ENCODE data around the gene KRTCAP2. TPM values are rescaled to one million over a fixed set of nuclear protein-coding genes. Genes with fewer than 3 reads are reported as not detected.
"Not testable (repeated sequence)": the region's sequence is repeated elsewhere in the genome, so short reads cannot be mapped to it uniquely, and the experiment has no call there.

Gene KRTCAP2
- total and polyA plus RNA-seq, 5 donors from 2014 or later, result 122 to 537 (median 498) TPM

- H3K27ac Mint-ChIP-seq; H3K4me3 Mint-ChIP-seq; H3K9me3 ChIP-seq (ENCODE audit: control insufficient read depth in 2 of 2, low read length in 2 of 2); ATAC-seq (ENCODE audit: low read depth in 2 of 2); H3K4me1 ChIP-seq (ENCODE audit: control insufficient read depth, insufficient read depth, low read length, poor library complexity, severe bottlenecking); H3K27ac ChIP-seq (ENCODE audit: insufficient read depth, low read length, poor library complexity, severe bottlenecking); H3K36me3 ChIP-seq (ENCODE audit: control insufficient read depth, insufficient read depth, low read length); H3K4me3 ChIP-seq (ENCODE audit: low read depth, low read length); H3K9me3 Mint-ChIP-seq; H3K27me3 Mint-ChIP-seq; H3K4me1 Mint-ChIP-seq; H3K36me3 Mint-ChIP-seq; DNase-seq; H3K27me3 ChIP-seq (ENCODE audit: control insufficient read depth, insufficient read depth, low read length): not testable (repeated sequence)
Observed at GRCh38 chr1:155162631-155163030, 10.5 kb downstream of the KRTCAP2 start.

GRCh38 chr1:155160128-155160527 lies 13.0 kb downstream of the KRTCAP2 start:
- Histone ChIP-seq H3K36me3 (ENCODE audit: control insufficient read depth, insufficient read depth, low read length) (no peaks in the 10 kb centered on the region), H3K9me3 (ENCODE audit: control insufficient read depth in 2 of 2, low read length in 2 of 2) (no peaks in the 10 kb centered on the region), H3K4me1 (ENCODE audit: control insufficient read depth, insufficient read depth, low read length, poor library complexity, severe bottlenecking) (no peaks in the 10 kb centered on the region), H3K27me3 (ENCODE audit: control insufficient read depth, insufficient read depth, low read length) (peaks cover 4% of the 10 kb centered on the region), H3K4me3 (ENCODE audit: low read depth, low read length) (no peak overlapping the region), H3K27ac (ENCODE audit: insufficient read depth, low read length, poor library complexity, severe bottlenecking) (no peak overlapping the region)
- Mint-ChIP-seq H3K4me1 (no peaks in the 10 kb centered on the region), H3K36me3 (no peaks in the 10 kb centered on the region), H3K4me3 (no peak overlapping the region), H3K27ac (peak overlapping the region in 2 of 3 donors; percentile 29 to 57), H3K9me3 (peaks cover 0 to 1% (median 0%) of the 10 kb centered on the region in 7 donors), H3K27me3 (peaks cover 13% of the 10 kb centered on the region)
- DNase-seq (no peak), ATAC-seq (ENCODE audit: low read depth in 2 of 2) (no peak)

DNA sequence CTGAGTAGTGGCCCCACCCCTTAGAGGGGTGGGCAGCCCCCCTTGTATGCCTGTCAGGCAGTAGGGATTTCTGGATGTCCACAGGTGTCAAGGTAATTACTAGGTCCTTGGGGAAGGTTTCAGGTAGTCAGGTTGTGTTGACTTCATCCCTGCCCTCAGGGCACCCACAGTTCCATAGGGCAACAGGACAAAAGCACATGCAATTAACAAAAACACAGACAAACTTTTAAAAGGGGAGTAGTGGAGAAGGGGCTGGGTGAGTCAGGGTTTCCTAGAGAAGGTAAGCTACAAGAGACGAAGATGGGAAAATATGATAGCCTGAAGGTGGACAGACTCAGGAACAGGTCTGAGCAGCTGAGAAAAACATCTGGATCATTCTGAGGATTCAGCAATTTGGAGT lies 14.1 kb downstream of the KRTCAP2 start:
- DNase-seq, result no peak
- no peaks in the 10 kb centered on the region for H3K4me1 Mint-ChIP-seq
- H3K4me3 Mint-ChIP-seq, result no peak overlapping the region
- no peak overlapping the region for H3K27ac Mint-ChIP-seq
- peaks cover 4% of the 10 kb centered on the region for H3K27me3 ChIP-seq (ENCODE audit: control insufficient read depth, insufficient read depth, low read length)
- H3K36me3 ChIP-seq (ENCODE audit: control insufficient read depth, insufficient read depth, low read length), result no peaks in the 10 kb centered on the region
- H3K4me3 ChIP-seq (ENCODE audit: low read depth, low read length), result no peak overlapping the region
- peaks cover 23% of the 10 kb centered on the region for H3K27me3 Mint-ChIP-seq
- peaks cover 0 to 1% (median 0%) of the 10 kb centered on the region in 7 donors for H3K9me3 Mint-ChIP-seq
- no peaks in the 10 kb centered on the region for H3K36me3 Mint-ChIP-seq
- ATAC-seq (ENCODE audit: low read depth in 2 of 2), result no peak
- H3K9me3 ChIP-seq (ENCODE audit: control insufficient read depth in 2 of 2, low read length in 2 of 2), result no peaks in the 10 kb centered on the region
- no peak overlapping the region for H3K27ac ChIP-seq (ENCODE audit: insufficient read depth, low read length, poor library complexity, severe bottlenecking)
- no peaks in the 10 kb centered on the region for H3K4me1 ChIP-seq (ENCODE audit: control insufficient read depth, insufficient read depth, low read length, poor library complexity, severe bottlenecking)

GRCh38 chr1:155155996-155156643 lies 17.0 kb downstream of the KRTCAP2 start:
- not testable (repeated sequence) for H3K27ac ChIP-seq (ENCODE audit: insufficient read depth, low read length, poor library complexity, severe bottlenecking); H3K4me1 Mint-ChIP-seq; DNase-seq; H3K4me1 ChIP-seq (ENCODE audit: control insufficient read depth, insufficient read depth, low read length, poor library complexity, severe bottlenecking); H3K36me3 Mint-ChIP-seq; H3K27ac Mint-ChIP-seq; H3K27me3 ChIP-seq (ENCODE audit: control insufficient read depth, insufficient read depth, low read length); H3K36me3 ChIP-seq (ENCODE audit: control insufficient read depth, insufficient read depth, low read length); ATAC-seq (ENCODE audit: low read depth in 2 of 2); H3K4me3 Mint-ChIP-seq; H3K9me3 ChIP-seq (ENCODE audit: control insufficient read depth in 2 of 2, low read length in 2 of 2); H3K9me3 Mint-ChIP-seq; H3K4me3 ChIP-seq (ENCODE audit: low read depth, low read length)
- H3K27me3 Mint-ChIP-seq, result peaks cover 36% of the 10 kb centered on the region

DNA sequence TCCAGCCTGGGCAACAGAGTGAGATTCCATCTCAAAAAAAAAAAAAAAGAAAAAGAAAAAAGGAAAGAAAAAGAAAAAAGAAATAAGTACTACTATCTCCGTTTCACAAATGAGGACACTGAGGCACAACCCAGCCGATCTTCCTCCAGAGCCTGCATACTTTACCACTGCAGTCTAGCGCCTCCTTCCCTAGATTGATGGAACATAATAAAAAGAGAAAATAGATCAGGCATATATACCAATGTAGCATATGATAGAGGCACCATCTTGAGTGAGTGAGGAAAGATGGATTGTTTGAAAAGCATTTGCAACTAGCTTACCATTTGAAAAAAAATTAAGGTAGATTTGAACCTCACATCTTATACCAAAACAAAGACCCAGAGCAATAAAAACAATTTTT lies 27.6 kb downstream of the KRTCAP2 start:
- no peaks in the 10 kb centered on the region for H3K36me3 Mint-ChIP-seq
- peaks cover 47% of the 10 kb centered on the region for H3K27me3 Mint-ChIP-seq
- H3K9me3 ChIP-seq (ENCODE audit: control insufficient read depth in 2 of 2, low read length in 2 of 2), result no peaks in the 10 kb centered on the region
- peak overlapping the region in 1 of 4 donors; percentile 47 for H3K4me3 Mint-ChIP-seq
- no peak overlapping the region for H3K4me3 ChIP-seq (ENCODE audit: low read depth, low read length)
- peaks cover 6 to 18% (median 7%) of the 10 kb centered on the region in 4 donors for H3K4me1 Mint-ChIP-seq
- no peak for ATAC-seq (ENCODE audit: low read depth in 2 of 2)
- H3K36me3 ChIP-seq (ENCODE audit: control insufficient read depth, insufficient read depth, low read length), result no peaks in the 10 kb centered on the region
- H3K4me1 ChIP-seq (ENCODE audit: control insufficient read depth, insufficient read depth, low read length, poor library complexity, severe bottlenecking), result peaks cover 4% of the 10 kb centered on the region
- no peak overlapping the region for H3K27ac ChIP-seq (ENCODE audit: insufficient read depth, low read length, poor library complexity, severe bottlenecking)
- DNase-seq, result no peak
- no peaks in the 10 kb centered on the region for H3K9me3 Mint-ChIP-seq
- no peak overlapping the region for H3K27ac Mint-ChIP-seq
- H3K27me3 ChIP-seq (ENCODE audit: control insufficient read depth, insufficient read depth, low read length), result peaks cover 8% of the 10 kb centered on the region

GRCh38 chr1:155141749-155142148 lies 31.4 kb downstream of the KRTCAP2 start:
- Mint-ChIP-seq H3K4me3 (peak overlapping the region in 3 of 4 donors; percentile 22 to 95 (median 66)), H3K4me1 (peaks cover 5 to 38% (median 22%) of the 10 kb centered on the region in 4 donors), H3K36me3 (no peaks in the 10 kb centered on the region), H3K27me3 (peaks cover 22% of the 10 kb centered on the region), H3K9me3 (no peaks in the 10 kb centered on the region), H3K27ac (no peak overlapping the region)
- DNase-seq (no peak), ATAC-seq (ENCODE audit: low read depth in 2 of 2) (no peak)
- Histone ChIP-seq H3K4me1 (ENCODE audit: control insufficient read depth, insufficient read depth, low read length, poor library complexity, severe bottlenecking) (peaks cover 22% of the 10 kb centered on the region), H3K27me3 (ENCODE audit: control insufficient read depth, insufficient read depth, low read length) (peaks cover 6% of the 10 kb centered on the region), H3K27ac (ENCODE audit: insufficient read depth, low read length, poor library complexity, severe bottlenecking) (no peak overlapping the region), H3K4me3 (ENCODE audit: low read depth, low read length) (no peak overlapping the region), H3K36me3 (ENCODE audit: control insufficient read depth, insufficient read depth, low read length) (no peaks in the 10 kb centered on the region), H3K9me3 (ENCODE audit: control insufficient read depth in 2 of 2, low read length in 2 of 2) (no peaks in the 10 kb centered on the region)

DNA sequence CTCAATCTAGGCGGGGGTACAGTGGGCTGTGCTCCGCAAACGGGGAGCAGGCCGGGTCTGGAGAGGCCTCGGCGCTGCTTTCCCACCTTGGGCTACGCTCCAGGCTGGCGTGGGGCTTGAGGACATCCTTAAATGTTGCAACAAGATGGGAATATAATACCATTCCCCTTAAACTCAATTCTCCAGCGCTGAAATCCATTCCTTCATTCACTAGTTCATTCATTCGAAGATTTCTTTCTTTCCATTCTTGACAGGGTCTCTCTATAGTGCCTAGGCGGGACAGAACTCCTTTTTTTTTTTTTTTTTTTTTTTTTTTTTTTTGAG lies 32.5 kb downstream of the KRTCAP2 start:
- H3K27me3 ChIP-seq (ENCODE audit: control insufficient read depth, insufficient read depth, low read length), result peaks cover 6% of the 10 kb centered on the region
- Mint-ChIP-seq H3K4me1 (peaks cover 6 to 44% (median 26%) of the 10 kb centered on the region in 4 donors), H3K4me3 (peak overlapping the region; percentile 95 to 99 (median 96)), H3K27ac (peak overlapping the region; percentile 96 to 98 (median 97)), H3K9me3 (no peaks in the 10 kb centered on the region), H3K27me3 (peaks cover 20% of the 10 kb centered on the region), H3K36me3 (no peaks in the 10 kb centered on the region)
- DNase-seq (no peak), ATAC-seq (ENCODE audit: low read depth in 2 of 2) (no peak)
- H3K4me3 ChIP-seq (ENCODE audit: low read depth, low read length), result peak overlapping the region; percentile 93
- peaks cover 25% of the 10 kb centered on the region for H3K4me1 ChIP-seq (ENCODE audit: control insufficient read depth, insufficient read depth, low read length, poor library complexity, severe bottlenecking)
- no peaks in the 10 kb centered on the region for H3K9me3 ChIP-seq (ENCODE audit: control insufficient read depth in 2 of 2, low read length in 2 of 2)
- no peak overlapping the region for H3K27ac ChIP-seq (ENCODE audit: insufficient read depth, low read length, poor library complexity, severe bottlenecking)
- H3K36me3 ChIP-seq (ENCODE audit: control insufficient read depth, insufficient read depth, low read length), result no peaks in the 10 kb centered on the region
